OCI-LY3 (cell line): ENCODE measurements around the gene TMEM167A.

Source experiments
- H2AFZ ChIP-seq: fragments of 200-600, 300-600 bp; shearing (Covaris generic); 2 replicates; pipeline ENCODE4 v1.6.0; 2014; ENCODE audit warnings: antibody characterized with exemption, low read depth, low read length
- H3K27ac ChIP-seq: fragments of 200-600, 300-600 bp; sonication (generic); 2 replicates; pipeline ENCODE4 v1.5.1; 2014; ENCODE audit warnings: mild to moderate bottlenecking, low read length, moderate library complexity, mixed read lengths
- H3K27me3 ChIP-seq: fragments of 200-600, 300-600 bp; sonication (generic); 2 replicates; pipeline ENCODE4 v1.6.1; 2014; ENCODE audit warnings: low read depth, low read length, mixed read lengths
- H3K36me3 ChIP-seq: fragments of 200-600, 300-600 bp; sonication (generic); replicated peaks from 2 replicates; pipeline ENCODE3; 2014; ENCODE audit warnings: low read depth, low read length, mixed read lengths
- H3K4me1 ChIP-seq: fragments of 300-600, 200-600 bp; sonication (generic); 2 replicates; pipeline ENCODE4 v1.6.1; 2014; ENCODE audit warnings: low read length, mixed read lengths
- H3K4me2 ChIP-seq: fragments of 200-600, 300-600 bp; sonication (generic); 2 replicates; pipeline ENCODE4 v1.6.1; 2014; ENCODE audit warnings: low read length, mixed read lengths
- H3K4me3 ChIP-seq: fragments of 300-600, 200-600 bp; sonication (generic); 2 replicates; pipeline ENCODE4 v1.5.1; 2014; ENCODE audit warnings: antibody characterized with exemption, mild to moderate bottlenecking, low read length, moderate library complexity
- H3K79me2 ChIP-seq: fragments of 300-600, 200-600 bp; shearing (Covaris generic); 2 replicates; pipeline ENCODE4 v1.6.1; 2014; ENCODE audit warnings: mild to moderate bottlenecking, low read length, mixed read lengths
- H3K9ac ChIP-seq: fragments of 300-600, 200-600 bp; shearing (Covaris generic); 2 replicates; pipeline ENCODE4 v1.6.0; 2014; ENCODE audit warnings: mild to moderate bottlenecking, low read length, moderate library complexity
- H3K9me3 ChIP-seq: fragments of 200-600, 300-600 bp; shearing (Covaris generic); 2 replicates; pipeline ENCODE4 v1.6.1; 2014; ENCODE audit warnings: low read length, mixed read lengths; ENCODE audit not compliant: insufficient read depth
- H4K20me1 ChIP-seq: fragments of 200-600, 300-600 bp; sonication (generic); 2 replicates; pipeline ENCODE4 v1.6.1; 2016; ENCODE audit warnings: low read length, mixed read lengths; ENCODE audit not compliant: insufficient read depth
- CTCF ChIP-seq: fragments of 200-600, 300-600 bp; sonication (generic); IDR thresholded peaks from 2 replicates; pipeline ENCODE4 v1.5.1; 2014; ENCODE audit warnings: antibody characterized with exemption, low read length, low read depth
- EZH2phosphoT487 ChIP-seq: fragments of 200-600 bp; shearing (Covaris generic); IDR thresholded peaks from 2 replicates; pipeline ENCODE4 v1.6.1; 2018; ENCODE audit warnings: antibody characterized with exemption, mixed run types, low read depth

Gene TMEM167A

GRCh38 chr5:83090169-83090568, 13.0 kb upstream of the TMEM167A start:
- no peak overlapping the region for H2AFZ ChIP-seq

GRCh38 chr5:83085106-83085505, 7.9 kb upstream of the TMEM167A start:
- no peak overlapping the region for H3K4me2 ChIP-seq
- H2AFZ ChIP-seq = no peak overlapping the region
- no peaks in the 10 kb centered on the region for H3K9me3 ChIP-seq
- TF ChIP-seq EZH2phosphoT487 (no peak), CTCF (no peak)
- no peak overlapping the region for H3K27ac ChIP-seq
- H3K4me3 ChIP-seq = no peak overlapping the region
- H3K4me1 ChIP-seq = no peaks in the 10 kb centered on the region
- no peaks in the 10 kb centered on the region for H3K27me3 ChIP-seq
- no peaks in the 10 kb centered on the region for H3K79me2 ChIP-seq
- no peak overlapping the region for H3K9ac ChIP-seq
- no peaks in the 10 kb centered on the region for H4K20me1 ChIP-seq
- H3K36me3 ChIP-seq = no peaks in the 10 kb centered on the region

More at GRCh38 chr5:83090169-83090568, 13.0 kb upstream of the TMEM167A start:
- TF ChIP-seq CTCF (no peak), EZH2phosphoT487 (no peak)
- H3K4me3 ChIP-seq = no peak overlapping the region
- H3K9me3 ChIP-seq = peaks cover 7% of the 10 kb centered on the region; the same call in 1 of the 2 replicates
- no peak overlapping the region for H3K9ac ChIP-seq
- no peaks in the 10 kb centered on the region for H3K4me1 ChIP-seq
- H3K4me2 ChIP-seq = no peak overlapping the region
- no peak overlapping the region for H3K27ac ChIP-seq
- H4K20me1 ChIP-seq = no peaks in the 10 kb centered on the region
- peaks cover 5% of the 10 kb centered on the region for H3K36me3 ChIP-seq
- no peaks in the 10 kb centered on the region for H3K27me3 ChIP-seq
- H3K79me2 ChIP-seq = no peaks in the 10 kb centered on the region

GRCh38 chr5:83084336-83084735, 7.1 kb upstream of the TMEM167A start:
- Histone ChIP-seq H3K4me1 (no peaks in the 10 kb centered on the region), H3K4me3 (no peak overlapping the region), H3K4me2 (no peak overlapping the region), H3K9me3 (no peaks in the 10 kb centered on the region), H3K9ac (no peak overlapping the region), H4K20me1 (no peaks in the 10 kb centered on the region), H3K79me2 (no peaks in the 10 kb centered on the region), H2AFZ (no peak overlapping the region), H3K27me3 (no peaks in the 10 kb centered on the region), H3K36me3 (no peaks in the 10 kb centered on the region), H3K27ac (no peak overlapping the region)
- TF ChIP-seq CTCF (no peak), EZH2phosphoT487 (no peak)

- no peaks in the 10 kb centered on the region for H3K27me3 ChIP-seq
- peaks cover 12% of the 10 kb centered on the region for H3K79me2 ChIP-seq
- TF ChIP-seq EZH2phosphoT487 = no peak
- no peak for TF ChIP-seq CTCF
- H4K20me1 ChIP-seq = no peaks in the 10 kb centered on the region
- H3K4me1 ChIP-seq = peaks cover 8% of the 10 kb centered on the region; the same call in 1 of the 2 replicates
- H3K27ac ChIP-seq = no peak overlapping the region
- no peak overlapping the region for H3K4me2 ChIP-seq
- no peak overlapping the region for H2AFZ ChIP-seq
- H3K4me3 ChIP-seq = no peak overlapping the region
- no peak overlapping the region for H3K9ac ChIP-seq
- no peaks in the 10 kb centered on the region for H3K9me3 ChIP-seq
- H3K36me3 ChIP-seq = no peaks in the 10 kb centered on the region
These were observed 5.6 kb upstream of the TMEM167A start for GRCh38 chr5:83082750-83083149.
